ENCODE measurements around the gene CIBAR2.

Gene CIBAR2

GRCh38 chr16:85150331-85150940, 38.2 kb upstream of the CIBAR2 start:
- H3K4me3 ChIP-seq (ENCODE audit: low read depth, low read length), result no peak overlapping the region
- DNase-seq (ENCODE audit: low read depth), result no peak
- TF ChIP-seq CTCF (IDR thresholded peaks at IDR 0.05; ENCODE audit: insufficient read depth, low read depth, low read length, missing control alignments), result no peak

GRCh38 chr16:85149776-85150175, 37.5 kb upstream of the CIBAR2 start:
- DNase-seq (ENCODE audit: low read depth), result no peak
- no peak overlapping the region for H3K4me3 ChIP-seq (ENCODE audit: low read depth, low read length)
- no peak for TF ChIP-seq CTCF (IDR thresholded peaks at IDR 0.05; ENCODE audit: insufficient read depth, low read depth, low read length, missing control alignments)

GRCh38 chr16:85148931-85149330, 36.7 kb upstream of the CIBAR2 start:
- DNase-seq (ENCODE audit: low read depth), result no peak
- H3K4me3 ChIP-seq (ENCODE audit: low read depth, low read length), result no peak overlapping the region
- no peak for TF ChIP-seq CTCF (IDR thresholded peaks at IDR 0.05; ENCODE audit: insufficient read depth, low read depth, low read length, missing control alignments)

GRCh38 chr16:85146922-85147651, 34.8 kb upstream of the CIBAR2 start:
- no peak for DNase-seq (ENCODE audit: low read depth)
- H3K4me3 ChIP-seq (ENCODE audit: low read depth, low read length), result no peak overlapping the region

GRCh38 chr16:85146532-85146797, 34.2 kb upstream of the CIBAR2 start:
- TF ChIP-seq CTCF (IDR thresholded peaks at IDR 0.05; ENCODE audit: insufficient read depth, low read depth, low read length, missing control alignments), result no peak
- DNase-seq (ENCODE audit: low read depth), result no peak
- no peak overlapping the region for H3K4me3 ChIP-seq (ENCODE audit: low read depth, low read length)

More at GRCh38 chr16:85146922-85147651, 34.8 kb upstream of the CIBAR2 start:
- TF ChIP-seq CTCF (IDR thresholded peaks at IDR 0.05; ENCODE audit: insufficient read depth, low read depth, low read length, missing control alignments), result no peak

GRCh38 chr16:85145734-85146531, 33.7 kb upstream of the CIBAR2 start:
- TF ChIP-seq CTCF (IDR thresholded peaks at IDR 0.05; ENCODE audit: insufficient read depth, low read depth, low read length, missing control alignments), result no peak
- no peak for DNase-seq (ENCODE audit: low read depth)
- H3K4me3 ChIP-seq (ENCODE audit: low read depth, low read length), result no peak overlapping the region

Data from GM12865 (cell line).